ENCODE data around the gene CAPZA1. TPM values are rescaled to one million over a fixed set of nuclear protein-coding genes. Genes with fewer than 3 reads are reported as not detected.

The CAPZA1 gene
- total RNA-seq, 4 donors from 2014 or later, result 129 to 286 (median 209) TPM

GRCh38 chr1:112720800-112721199 lies 101.2 kb downstream of the CAPZA1 start:
- TF ChIP-seq POLR2A (IDR thresholded peaks at IDR 0.05), result no peak
- TF ChIP-seq CTCF (IDR thresholded peaks at IDR 0.05), result no peak
- H3K4me3 ChIP-seq, result no peak overlapping the region
- H3K27ac ChIP-seq, result no peak overlapping the region
- 48 to 57% methylated on average over 3 of the region's 3 CpGs for WGBS, 2 donors
- peaks cover 12 to 37% (median 13%) of the 10 kb centered on the region in 3 donors for H3K4me1 ChIP-seq
- H3K9me3 ChIP-seq, result no peaks in the 10 kb centered on the region
- intact Hi-C loops (cut with DNase I), result loop anchor here (10.0 kb wide), 1 partner anchor 324 kb away; no protein-coding TSS in a partner anchor
- no peaks in the 10 kb centered on the region for H3K36me3 ChIP-seq
- peaks cover 0 to 33% (median 0%) of the 10 kb centered on the region in 4 donors for H3K27me3 ChIP-seq
- DNase-seq, result no peak

Small RNA genes lying within 50 kb of the gene (small RNA-seq; reads per million reads assigned to genes)
- 0 reads per million in 4 donors for gene RNU7-70P

Other genes starting within 250 kb of the CAPZA1 start
- gene CTTNBP2NL, start 223.6 kb upstream of the CAPZA1 start, total RNA-seq, result 10 to 100 TPM; 19.6 to 26.3 (median 22.8) TPM
- gene WNT2B, start 110.9 kb upstream of the CAPZA1 start, total RNA-seq, result 10 to 100 TPM in 2 of 4 donors, 1 to 10 TPM in 2; 2.9 to 11.6 (median 8.2) TPM
- gene ST7L, start 691 bp upstream of the CAPZA1 start, total RNA-seq, result 10 to 100 TPM in 3 of 4 donors, 1 to 10 TPM in 1; 9.4 to 25.0 (median 12.4) TPM
- gene MOV10, start 54.8 kb downstream of the CAPZA1 start, total RNA-seq, result 10 to 100 TPM; 16.5 to 34.2 (median 28.9) TPM
- 100 to 1,000 TPM in 2 of 4 donors, 10 to 100 TPM in 2; 49.9 to 108 (median 78.0) TPM for gene RHOC, start 87.3 kb downstream of the CAPZA1 start, total RNA-seq
- gene PPM1J, start 95.5 kb downstream of the CAPZA1 start, total RNA-seq, result 1 to 10 TPM; 2.2 to 4.8 (median 2.9) TPM